Stimulated activated CD4-positive, alpha-beta T cell treated with anti-CD3 and anti-CD28 coated beads, Interleukin-4, amount 100 ng/mL, for 24 hours (primary cell): Measurements from ENCODE around the gene VWA5A.
"Not testable (repeated sequence)": the region's sequence is repeated elsewhere in the genome, so short reads cannot be mapped to it uniquely, and the experiment has no call there.

Experiments
- DNase-seq: peaks from one replicate; pipeline ENCODE4 v3.0.0-alpha.2; 2020

Gene VWA5A

DNA sequence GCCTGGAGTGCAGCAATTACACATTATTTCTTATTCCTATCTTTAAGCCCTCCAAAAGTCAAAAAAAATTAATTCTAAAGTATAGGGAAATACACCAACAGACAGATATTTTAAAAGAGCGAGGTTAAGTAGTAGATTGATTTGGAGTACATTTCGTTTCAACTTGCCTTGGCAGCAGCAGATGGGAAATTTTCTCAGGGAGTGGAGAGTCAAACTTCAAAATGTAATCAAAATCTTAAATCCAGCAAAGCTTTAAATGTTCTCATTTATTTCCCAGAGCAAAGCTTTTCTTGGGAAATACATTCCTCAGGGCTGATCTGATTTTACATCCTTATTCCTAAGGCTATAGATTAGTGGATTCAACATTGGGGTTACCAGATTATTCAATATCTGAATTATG, 21.9 kb upstream of the VWA5A start:
- no peak for DNase-seq

DNA sequence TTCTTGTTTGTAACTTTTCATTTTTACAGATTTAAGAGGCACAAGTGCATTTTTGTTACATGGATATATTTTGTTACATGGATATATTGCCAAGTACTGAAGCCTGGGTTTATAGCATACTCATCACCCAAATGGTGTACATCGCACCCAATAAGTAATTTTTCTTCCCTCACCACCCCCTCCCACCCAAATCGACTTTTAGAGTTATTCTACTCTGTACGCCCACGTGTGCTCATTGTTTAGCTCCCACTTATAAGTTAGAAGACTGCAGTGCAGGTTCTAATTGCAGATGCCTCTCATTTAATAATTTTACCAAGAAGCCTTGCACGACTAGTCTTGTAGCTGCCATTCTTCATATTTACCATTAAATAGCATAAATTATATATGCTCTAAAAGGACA, 20.5 kb upstream of the VWA5A start:
- DNase-seq = no peak

DNA sequence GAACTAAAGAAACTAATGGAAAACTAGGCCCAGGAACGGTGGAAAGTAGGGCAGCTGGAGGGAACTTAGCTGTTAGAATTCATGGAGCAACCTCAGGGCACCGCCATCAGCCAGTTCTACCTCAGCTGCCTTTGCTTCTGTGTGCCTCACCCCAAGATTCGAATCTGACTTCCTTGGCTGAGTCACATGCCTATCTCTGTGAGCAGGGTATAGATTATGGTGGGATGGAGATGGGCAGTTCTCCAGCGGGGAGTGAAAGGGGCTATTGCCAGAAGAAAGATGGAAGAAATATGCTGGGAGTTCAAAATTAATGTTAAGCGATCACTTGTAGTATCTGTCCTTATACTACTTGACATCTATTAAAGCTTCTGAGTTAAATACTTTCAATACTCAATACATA, 18.9 kb upstream of the VWA5A start:
- DNase-seq = no peak

DNA sequence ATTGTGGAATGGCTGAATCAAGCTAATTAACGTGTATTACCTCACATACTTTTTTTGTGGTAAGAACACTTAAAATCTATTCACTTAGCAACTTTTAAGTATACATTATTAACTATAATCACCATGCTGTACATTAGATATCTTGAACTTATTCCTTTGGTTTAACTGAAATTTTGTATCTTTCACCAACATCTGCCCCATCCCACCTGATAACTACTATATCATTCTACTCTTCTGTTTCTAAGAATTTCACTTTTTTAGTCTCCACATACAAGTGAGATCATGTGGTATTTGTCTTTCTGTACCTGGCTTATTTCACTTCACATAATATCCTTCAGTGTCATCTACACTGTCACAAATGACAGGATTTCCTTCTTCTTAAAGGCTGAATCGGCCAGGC, 17.1 kb upstream of the VWA5A start:
- no peak for DNase-seq

DNA sequence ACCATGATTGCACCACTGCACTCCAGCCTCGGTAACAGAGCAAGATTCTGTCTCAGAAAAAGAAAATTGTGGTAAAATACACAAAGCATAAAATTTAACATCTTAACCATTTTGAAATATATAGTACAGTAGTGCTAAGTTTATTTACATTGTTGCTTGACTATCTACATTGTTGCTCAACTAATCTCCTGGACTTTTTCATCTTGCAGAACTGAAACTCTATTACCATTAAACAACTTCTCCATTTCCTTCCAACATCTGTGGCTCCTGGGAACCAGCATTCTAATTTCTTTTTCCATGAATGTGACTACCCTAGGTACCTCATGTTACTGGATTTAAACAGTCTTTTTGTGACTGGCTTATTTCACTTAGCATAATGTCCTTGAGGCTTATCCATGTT, 13.5 kb upstream of the VWA5A start:
- DNase-seq = no peak

DNA sequence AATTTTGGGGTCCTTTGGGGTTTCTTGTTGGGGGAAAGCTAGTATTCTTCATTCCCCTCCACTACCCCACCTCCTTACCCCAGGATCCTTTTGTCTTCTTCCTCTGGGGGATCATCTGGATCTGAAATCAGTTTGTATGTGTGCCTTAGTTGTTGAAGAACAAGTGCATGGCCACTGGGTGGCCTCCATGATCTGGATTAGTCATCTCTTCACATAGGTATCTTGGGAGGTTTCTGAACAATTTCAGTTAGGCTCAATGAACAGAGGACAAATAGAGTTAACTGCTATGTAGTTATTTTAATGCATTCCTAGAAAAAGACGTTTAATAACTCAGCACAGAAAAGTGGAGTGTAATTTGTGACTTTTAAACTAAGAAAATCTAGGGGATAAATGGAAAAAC, 7.1 kb upstream of the VWA5A start:
- DNase-seq = no peak

DNA sequence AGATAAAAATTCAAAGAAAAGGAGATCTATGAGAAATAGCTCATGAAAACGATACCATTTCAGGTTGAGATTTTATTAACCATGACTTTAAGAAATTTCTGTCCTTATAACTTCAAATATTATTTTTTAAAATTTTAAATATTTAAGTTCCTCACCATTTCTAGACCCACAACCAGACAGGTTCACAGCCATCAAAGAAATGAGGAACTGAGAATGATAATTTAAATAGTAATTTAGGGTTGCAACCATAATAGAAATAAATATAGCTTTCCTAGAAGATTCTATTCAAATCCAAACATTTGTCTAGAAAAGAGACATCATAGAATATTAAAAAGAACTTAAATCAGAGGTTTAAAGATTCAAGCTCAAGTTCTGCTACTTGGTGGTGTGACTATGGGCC, 5.9 kb upstream of the VWA5A start:
- no peak for DNase-seq

DNA sequence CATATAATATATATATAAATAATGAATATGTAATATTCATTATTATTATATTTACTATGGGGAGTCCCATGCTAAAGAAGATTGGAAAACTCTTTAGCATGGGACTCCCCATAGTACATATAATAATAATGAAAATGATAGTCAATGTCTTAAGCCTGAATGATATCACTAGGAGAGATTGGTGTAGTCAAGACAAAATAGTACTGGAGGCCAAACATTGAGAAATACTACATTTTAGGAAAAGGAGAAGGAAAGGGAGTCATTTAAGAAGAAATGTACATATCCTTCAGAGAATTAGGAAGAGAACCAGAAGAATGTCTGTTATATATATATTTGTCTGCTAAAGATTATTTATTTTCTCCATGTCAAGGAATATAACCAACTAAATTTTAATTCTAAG, 5.0 kb upstream of the VWA5A start:
- no peak for DNase-seq

DNA sequence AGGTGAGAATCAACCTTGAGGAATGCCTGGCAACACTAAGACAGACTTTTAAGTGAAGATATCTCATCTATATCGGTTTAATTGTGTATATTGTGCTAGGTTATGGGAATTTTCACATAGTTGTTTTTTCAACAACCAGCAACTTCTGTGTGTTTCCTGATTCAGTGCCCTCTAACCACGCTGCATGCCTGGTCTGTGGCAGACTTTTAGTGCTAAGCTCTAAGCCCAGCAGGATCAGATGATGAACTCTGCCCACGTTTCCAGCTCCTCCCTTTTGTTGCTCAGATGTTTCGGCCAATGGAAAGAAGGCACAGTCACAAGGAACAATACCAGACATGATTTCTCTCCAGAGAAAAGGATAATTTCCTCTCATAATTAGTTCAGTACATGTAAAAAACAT, 1.4 kb upstream of the VWA5A start:
- DNase-seq = no peak

DNA sequence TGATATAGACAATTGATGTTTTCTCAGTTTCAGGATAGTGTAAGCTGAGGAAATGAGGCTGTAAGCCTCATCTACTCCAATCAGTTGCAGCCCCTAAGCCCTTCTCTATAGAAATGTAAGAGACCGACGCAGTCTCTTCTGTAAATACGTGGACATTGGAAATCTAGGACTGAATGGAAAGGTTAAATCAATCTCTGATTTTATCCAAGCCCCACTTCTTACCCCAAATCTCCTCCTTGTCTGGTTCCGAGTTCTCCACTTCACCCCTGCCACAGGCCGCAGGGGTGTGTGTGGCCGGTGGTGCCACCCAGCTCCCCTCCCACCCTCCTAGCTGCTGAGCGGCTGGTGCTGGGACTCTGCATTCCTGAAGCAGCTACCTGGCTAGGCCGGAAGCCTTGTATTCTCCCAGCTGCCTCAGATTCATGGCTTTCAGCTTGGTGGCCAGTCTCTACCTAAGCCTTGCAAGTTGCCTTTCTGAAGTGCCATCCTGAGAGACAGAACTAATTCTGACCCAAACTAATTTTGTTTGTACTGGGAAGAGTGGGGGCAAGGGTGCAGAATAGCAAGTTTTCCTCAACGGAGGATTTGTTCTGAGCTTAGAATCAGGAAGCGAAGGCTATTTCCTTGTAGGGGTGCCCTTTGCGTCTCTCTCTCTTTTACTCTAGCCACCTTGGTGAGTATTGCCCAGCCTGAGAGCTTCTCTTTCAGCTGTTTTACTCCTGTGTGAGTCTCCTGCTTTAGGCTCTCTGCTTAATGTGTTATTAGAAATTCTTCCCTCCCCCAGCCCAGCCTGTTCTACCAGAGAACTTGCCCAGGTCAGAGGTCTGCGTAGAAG, 749 bp downstream of the VWA5A start:
- DNase-seq = no peak

DNA sequence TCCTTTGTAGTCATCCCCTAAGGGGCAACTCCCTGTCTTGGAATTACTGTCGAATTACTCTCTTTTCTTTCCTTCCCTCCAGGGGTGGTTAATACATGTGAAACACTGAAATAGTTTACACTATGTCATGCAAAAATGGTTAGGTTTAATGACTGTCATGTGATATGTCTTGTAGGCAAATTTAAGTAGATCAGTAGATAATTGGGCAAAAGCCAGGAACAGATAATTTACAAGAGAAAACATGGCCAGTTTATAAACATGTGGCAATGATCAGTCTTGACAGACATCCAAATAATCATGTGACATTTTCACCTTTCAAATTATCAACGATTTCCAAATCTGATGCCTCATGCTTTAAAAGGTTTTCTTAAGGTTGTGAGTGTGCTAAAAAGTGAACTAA, 3.9 kb downstream of the VWA5A start:
- DNase-seq = no peak

DNA sequence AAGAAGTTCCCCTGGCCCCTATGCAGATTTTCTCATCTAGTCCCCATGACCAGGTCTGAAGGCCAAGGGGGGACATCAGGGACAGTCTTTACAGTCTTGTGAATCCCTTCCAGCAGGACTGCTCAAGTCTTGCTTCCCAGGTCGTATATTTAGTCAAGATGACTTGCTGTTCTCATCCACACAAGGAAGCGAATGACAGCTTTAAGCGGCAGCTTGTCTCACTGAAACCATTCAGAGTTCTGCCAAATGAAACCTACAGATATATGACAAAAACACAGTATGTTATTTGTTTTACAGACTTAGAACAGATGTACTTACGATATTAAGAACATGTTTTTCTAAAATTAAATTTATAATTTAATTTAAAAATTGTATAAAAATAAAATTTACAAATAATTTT, 5.6 kb downstream of the VWA5A start:
- DNase-seq = no peak

DNA sequence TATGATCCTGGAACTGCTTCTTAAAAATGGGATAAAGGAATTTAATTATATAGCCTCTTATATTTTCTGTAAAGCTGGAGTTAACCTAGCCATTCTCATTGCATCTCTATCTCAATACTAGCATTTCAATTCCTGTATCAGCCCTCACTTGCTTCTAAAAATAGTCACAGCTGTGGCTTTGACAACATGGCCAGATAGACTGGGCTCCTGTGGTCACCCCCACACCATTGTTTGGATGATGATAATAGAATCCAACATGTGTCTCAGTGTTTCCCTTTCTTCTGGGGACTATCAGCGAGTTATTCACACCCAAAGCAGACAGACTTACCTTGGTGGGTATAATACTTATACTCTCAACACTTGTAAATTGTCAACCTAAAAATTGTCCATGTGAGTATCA, 6.9 kb downstream of the VWA5A start:
- no peak for DNase-seq

DNA sequence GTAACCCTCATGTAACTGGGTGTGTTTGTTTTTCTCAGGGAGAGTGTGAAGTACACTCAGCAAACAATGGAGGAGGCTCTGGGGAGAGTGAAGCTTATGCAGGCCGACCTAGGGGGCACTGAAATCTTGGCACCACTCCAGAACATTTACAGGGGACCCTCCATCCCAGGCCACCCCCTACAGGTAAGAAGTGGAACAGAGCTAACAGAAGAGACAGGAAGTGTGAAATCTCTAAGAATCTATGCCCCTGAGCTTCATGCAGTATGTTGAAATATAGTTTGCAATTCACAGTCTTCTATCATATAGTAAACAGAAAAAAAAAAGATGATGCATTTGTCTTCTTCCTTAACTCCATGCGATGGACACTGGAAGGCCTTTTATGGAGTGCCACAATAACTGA, 8.4 kb downstream of the VWA5A start:
- DNase-seq = no peak

DNA sequence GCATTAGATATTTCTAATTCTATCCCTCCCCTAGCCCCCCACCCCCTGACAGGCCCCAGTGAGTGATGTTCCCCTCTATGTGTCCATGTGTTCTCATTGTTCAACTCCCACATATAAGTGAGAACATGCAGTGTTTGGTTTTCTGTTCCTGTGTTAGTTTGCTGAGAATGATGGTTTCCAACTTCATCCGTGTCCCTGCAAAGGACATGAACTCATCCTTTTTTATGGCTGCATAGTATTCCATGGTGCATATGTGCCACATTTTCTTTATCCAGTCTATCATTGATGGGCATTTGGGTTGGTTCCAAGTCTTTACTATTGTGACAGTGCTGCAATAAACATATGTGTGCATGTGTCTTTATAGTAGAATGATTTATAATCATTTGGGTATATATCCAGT, 11.9 kb downstream of the VWA5A start:
- not testable (repeated sequence) for DNase-seq

DNA sequence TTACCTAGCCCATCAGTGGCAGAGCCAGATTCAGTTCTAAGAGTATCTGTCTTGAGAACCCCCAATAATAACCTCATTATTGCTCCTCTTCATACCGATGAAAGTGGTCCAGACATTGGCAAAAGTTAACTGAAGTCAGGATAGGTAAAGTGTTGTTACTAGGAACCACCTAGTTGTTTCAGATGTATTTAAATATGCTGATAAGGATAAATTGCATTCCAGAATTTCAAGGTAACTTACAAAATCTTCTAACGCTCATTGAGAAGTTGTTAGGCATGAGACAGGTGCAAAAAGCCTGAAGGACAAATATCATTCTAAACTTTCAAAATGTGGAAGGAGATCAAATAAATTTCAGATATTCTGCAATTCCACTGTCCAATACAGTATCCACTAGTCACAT, 27.8 kb downstream of the VWA5A start:
- DNase-seq = no peak

DNA sequence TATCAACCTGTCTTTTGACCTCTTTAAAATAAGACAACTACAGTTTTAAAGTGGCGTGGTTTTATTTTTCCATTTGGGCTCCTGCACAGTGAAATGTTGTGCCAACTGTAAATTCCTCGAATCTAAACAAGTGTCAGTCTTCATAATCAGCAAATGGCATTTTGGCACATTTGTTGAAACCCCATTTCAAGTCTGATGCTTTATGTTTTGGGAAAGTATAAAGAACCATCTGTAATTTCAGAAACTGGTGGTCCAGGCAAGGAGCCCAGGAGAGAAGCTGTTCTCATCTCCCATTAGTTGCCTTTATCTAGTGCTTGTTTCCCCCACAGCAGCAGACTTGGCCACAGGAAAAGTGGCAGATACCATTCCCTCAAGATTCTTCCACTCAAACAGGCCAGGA, 32.7 kb downstream of the VWA5A start:
- DNase-seq = no peak

DNA sequence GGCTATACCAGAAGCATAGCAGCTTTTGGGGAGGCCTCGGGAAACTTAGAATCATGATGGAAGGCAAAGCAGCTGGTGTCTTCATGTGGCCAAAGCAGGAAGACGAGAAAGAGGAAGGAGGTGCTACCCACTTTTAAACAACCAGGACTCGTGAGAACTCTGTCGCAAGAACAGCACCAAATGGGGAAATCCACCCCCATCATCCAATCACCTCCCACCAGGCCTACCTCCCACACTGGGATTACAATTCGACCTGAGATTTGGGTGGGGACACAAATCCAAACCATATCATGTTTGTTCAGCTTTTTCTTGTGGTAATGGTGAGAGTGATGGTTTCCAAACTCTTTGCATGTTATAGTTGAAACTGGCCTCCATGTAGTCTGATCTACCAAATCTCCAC, 35.4 kb downstream of the VWA5A start:
- no peak for DNase-seq

DNA sequence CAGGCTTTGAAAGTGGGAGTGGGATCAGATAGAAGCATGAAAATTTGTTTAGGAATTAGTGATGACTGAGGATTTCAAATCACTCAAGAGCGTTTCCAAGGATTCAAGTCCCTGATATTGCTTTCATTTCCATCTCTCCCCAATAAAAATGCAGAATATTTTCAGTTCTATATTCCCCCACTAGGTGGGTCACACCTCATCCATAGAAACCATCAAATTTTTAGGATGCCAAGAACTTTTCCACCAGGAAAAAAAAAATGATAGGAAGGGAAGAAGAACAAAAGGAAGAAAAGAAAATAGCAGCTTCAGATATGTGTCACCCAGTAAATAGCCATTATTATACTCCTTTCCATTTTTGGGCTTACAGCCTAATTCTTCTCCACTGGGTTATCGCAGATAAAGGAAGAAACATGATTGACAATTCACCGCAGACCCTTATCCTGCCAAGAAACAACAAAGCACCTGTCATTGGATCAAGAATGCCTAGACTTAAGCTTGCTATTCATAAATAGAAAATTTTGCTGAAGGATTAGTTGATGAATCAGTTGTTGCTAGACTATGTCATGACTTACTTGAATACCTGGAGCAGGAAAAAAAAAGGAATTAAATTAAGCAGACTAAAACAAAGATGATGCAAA, 37.6 kb downstream of the VWA5A start:
- no peak for DNase-seq

DNA sequence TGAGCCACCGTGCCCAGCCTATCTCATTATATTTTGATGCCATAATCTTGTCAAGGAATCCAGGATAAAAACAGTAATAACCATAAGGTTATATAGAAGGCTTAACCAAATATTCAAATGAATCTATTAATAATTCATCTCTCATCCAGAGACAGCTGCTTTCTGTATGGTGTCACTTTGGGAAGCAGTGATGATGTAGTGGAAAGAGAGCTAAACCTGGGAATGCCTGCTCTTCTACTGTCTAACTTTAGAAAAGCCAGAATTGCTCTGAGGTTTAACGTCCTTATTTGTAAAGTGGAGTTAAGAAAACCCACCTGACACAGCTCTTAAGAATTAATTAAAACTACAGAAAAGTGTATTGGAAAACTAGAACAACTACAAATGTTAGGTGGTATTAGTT, 38.6 kb downstream of the VWA5A start:
- DNase-seq = no peak

DNA sequence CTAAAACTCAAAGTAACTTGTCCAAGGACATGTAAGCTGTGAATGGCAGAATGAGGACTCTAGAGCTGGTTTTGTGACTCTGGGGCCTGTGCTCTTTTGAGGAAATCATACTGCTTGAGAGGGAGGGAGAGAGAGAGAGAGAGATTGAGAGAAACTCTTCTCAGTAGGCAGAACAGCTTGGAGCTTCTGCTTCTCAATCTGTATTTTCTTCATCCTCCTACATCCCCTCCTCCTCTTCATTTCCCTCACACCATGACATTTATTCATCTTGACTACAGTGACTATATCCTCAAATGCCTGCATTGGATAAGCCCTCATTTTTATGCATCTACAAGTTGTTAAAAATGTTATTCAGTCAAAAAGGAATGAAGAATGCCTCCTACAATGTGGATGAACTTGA, 44.2 kb downstream of the VWA5A start:
- DNase-seq = no peak

DNA sequence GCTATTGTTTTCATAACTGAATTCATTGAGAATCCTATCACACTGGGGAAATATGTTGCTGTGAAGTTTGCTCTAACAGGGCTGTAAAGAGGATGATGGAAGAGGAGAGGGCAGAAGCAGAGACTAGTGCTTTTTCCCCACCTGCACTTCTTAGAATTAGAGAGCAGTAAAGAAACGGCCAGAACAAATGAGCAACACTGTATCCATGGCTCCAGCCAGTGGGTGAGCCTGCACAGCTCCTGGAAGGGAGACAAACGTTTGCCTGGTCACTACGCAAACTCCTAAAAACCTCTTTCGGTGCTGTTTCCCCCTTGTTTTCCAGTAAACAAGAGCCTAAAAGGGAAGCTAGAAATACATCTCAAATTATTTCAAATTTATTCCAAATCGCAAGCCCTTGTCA, 45.7 kb downstream of the VWA5A start:
- DNase-seq = no peak

DNA sequence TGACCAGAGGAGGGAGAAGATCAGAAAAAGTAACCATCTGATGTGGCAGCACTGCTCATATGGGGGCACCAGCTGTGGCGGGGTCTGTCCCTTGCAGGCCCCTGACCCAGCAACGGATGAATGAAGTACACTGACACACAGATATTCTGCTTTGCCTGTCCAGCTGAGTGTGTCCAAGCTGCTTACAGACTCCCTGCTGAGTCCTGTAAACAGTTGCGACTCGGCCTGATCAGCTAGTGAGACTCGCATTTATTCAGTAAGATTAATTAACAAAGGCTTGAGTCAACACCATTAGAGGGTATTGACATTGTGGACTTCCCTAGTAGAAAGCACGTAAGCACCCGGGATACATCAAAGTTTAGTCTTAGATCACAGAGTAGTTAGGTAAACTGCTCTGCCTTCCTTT, 52.6 kb downstream of the VWA5A start:
- no peak for DNase-seq

DNA sequence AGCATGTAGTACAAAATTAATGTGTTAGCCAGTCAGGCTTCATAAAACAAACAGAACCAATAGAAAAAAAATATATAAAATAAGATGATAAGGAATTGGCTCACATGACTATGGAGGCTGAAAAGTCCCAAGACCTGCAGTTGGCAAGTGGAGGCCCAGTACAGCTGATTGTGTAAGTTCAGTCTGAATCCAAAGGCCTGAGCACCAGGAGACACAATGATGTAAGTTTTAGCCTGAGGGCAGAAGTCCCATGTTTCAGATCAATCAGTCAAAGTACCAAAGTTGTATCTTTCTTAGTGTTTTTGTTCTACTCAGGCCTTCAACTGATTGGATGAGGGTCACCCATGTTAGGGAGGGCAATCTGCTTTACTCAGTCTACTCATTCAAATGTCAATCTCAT, 53.5 kb downstream of the VWA5A start:
- DNase-seq = no peak

DNA sequence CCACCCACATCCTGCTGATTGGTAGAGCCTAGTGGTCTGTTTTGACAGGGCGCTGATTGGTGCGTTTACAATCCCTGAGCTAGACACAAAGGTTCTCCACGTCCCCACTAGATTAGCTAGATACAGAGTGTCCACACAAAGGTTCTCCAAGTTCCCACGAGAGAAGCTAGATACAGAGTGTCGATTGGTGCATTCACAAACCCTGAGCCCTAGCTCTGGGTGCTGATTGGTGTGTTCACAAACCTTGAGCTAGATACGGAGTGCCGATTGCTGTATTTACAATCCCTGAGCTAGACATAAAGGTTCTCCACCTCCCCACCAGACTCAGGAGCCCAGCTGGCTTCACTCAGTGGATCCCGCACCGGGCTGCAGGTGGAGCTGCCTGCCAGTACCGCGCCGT, 55.1 kb downstream of the VWA5A start:
- not testable (repeated sequence) for DNase-seq
